ENCODE results near the gene CTBS.

GRCh38 chr1:84611091-84611490 is 36.9 kb upstream of the CTBS start:
- no peak for TF ChIP-seq CTCF (conservative IDR thresholded peaks at IDR 0.05; ENCODE audit: low read depth, low read length)
- TF ChIP-seq POLR2A (IDR thresholded peaks at IDR 0.05; ENCODE audit: low read depth, low read length), result no peak
